ENCODE results near the gene ERBB4. TPM values are rescaled to one million over a fixed set of nuclear protein-coding genes. Genes with fewer than 3 reads are reported as not detected.

Gene ERBB4
- total RNA-seq, 1 donor from 2014 or later, result 10.2 TPM

GRCh38 chr2:211986313-211986712, 552.3 kb downstream of the ERBB4 start:
- H3K27ac Mint-ChIP-seq (ENCODE audit: unreplicated experiment), result no peak overlapping the region
- H3K4me3 Mint-ChIP-seq, result no peak overlapping the region
- peaks cover 9% of the 10 kb centered on the region for H3K4me1 Mint-ChIP-seq
- DNase-seq (ENCODE audit: low read depth, low spot score), result no peak
- peaks cover 7% of the 10 kb centered on the region for H3K9me3 Mint-ChIP-seq
- no peaks in the 10 kb centered on the region for H3K36me3 Mint-ChIP-seq (ENCODE audit: low read depth)
- no peaks in the 10 kb centered on the region for H3K27me3 Mint-ChIP-seq (ENCODE audit: low read depth)
- TF ChIP-seq CTCF (conservative IDR thresholded peaks at IDR 0.05), result no peak

DNA sequence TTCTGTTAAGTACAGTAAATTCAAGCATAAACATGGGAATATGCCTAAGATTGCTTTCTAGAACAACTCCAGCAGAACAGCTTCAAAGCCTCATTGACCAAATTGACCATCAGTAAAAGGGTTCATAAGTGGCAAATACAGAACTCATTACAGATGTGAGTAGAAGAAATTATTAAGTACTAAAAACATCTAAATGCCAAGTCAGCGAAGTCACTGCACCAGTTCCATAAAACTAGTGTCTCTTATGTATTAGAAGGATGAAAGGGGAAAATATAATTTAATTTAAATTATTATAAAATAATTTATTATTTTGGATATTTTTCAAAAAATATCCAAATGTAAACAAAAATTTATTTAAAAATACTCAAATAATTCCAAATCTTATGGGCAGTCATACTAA, 553.2 kb downstream of the ERBB4 start:
- Mint-ChIP-seq H3K4me1 (peaks cover 9% of the 10 kb centered on the region), H3K27me3 (ENCODE audit: low read depth) (no peaks in the 10 kb centered on the region), H3K36me3 (ENCODE audit: low read depth) (no peaks in the 10 kb centered on the region), H3K4me3 (no peak overlapping the region), H3K27ac (ENCODE audit: unreplicated experiment) (no peak overlapping the region), H3K9me3 (peaks cover 7% of the 10 kb centered on the region)
- no peak for TF ChIP-seq CTCF (conservative IDR thresholded peaks at IDR 0.05)
- DNase-seq (ENCODE audit: low read depth, low spot score), result no peak

DNA sequence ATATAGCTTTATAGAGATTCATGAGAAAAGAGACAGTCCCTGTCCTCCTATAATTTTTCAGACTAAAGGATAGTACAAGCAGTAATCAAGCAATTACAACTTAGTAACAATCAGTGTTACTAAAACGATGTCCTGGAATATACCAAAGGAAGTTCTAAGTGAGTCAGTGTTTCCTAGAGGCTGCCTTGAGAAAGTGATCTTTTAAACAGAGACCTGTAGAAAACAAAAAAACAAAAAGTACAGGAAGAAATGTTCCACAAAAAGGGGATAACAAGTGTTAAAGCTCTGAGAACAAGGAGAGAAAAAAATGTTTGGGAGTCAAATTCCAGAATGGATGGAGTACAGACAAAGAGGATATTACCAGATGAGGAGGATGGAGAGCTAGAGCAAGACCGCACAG, 556.4 kb downstream of the ERBB4 start:
- TF ChIP-seq CTCF (conservative IDR thresholded peaks at IDR 0.05), result no peak
- no peak for DNase-seq (ENCODE audit: low read depth, low spot score)
- no peak overlapping the region for H3K27ac Mint-ChIP-seq (ENCODE audit: unreplicated experiment)
- H3K4me3 Mint-ChIP-seq, result no peak overlapping the region
- H3K36me3 Mint-ChIP-seq (ENCODE audit: low read depth), result no peaks in the 10 kb centered on the region
- peaks cover 7% of the 10 kb centered on the region for H3K9me3 Mint-ChIP-seq
- H3K4me1 Mint-ChIP-seq, result peaks cover 9% of the 10 kb centered on the region
- H3K27me3 Mint-ChIP-seq (ENCODE audit: low read depth), result no peaks in the 10 kb centered on the region

- Mint-ChIP-seq H3K27me3 (ENCODE audit: low read depth) (no peaks in the 10 kb centered on the region), H3K9me3 (peaks cover 7% of the 10 kb centered on the region), H3K27ac (ENCODE audit: unreplicated experiment) (no peak overlapping the region), H3K4me1 (peaks cover 9% of the 10 kb centered on the region), H3K4me3 (no peak overlapping the region), H3K36me3 (ENCODE audit: low read depth) (no peaks in the 10 kb centered on the region)
- no peak for DNase-seq (ENCODE audit: low read depth, low spot score)
- no peak for TF ChIP-seq CTCF (conservative IDR thresholded peaks at IDR 0.05)
Observed at GRCh38 chr2:211981451-211981850, 557.2 kb downstream of the ERBB4 start.

DNA sequence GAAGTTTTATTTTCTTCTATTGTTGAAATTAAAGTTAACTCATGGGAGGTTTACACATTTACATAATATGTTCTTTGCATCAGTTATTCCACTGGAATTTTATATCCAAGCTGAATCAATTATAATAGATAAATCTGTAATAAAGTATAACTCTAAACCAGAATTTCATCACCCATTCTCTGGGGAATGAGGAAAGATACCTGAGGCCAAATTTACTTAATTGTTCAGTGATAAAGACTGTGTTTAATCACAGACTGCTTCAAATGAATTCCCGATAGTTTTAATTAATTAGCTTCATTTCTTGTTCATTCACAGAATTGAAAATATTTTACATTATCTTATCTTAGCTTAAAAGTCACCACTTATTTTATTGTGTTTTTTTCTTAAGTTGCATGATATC, 562.5 kb downstream of the ERBB4 start:
- Mint-ChIP-seq H3K27ac (ENCODE audit: unreplicated experiment) (no peak overlapping the region), H3K9me3 (peaks cover 11% of the 10 kb centered on the region), H3K4me3 (no peak overlapping the region), H3K27me3 (ENCODE audit: low read depth) (no peaks in the 10 kb centered on the region), H3K36me3 (ENCODE audit: low read depth) (peaks cover 7% of the 10 kb centered on the region), H3K4me1 (no peaks in the 10 kb centered on the region)
- DNase-seq (ENCODE audit: low read depth, low spot score), result no peak
- no peak for TF ChIP-seq CTCF (conservative IDR thresholded peaks at IDR 0.05)

DNA sequence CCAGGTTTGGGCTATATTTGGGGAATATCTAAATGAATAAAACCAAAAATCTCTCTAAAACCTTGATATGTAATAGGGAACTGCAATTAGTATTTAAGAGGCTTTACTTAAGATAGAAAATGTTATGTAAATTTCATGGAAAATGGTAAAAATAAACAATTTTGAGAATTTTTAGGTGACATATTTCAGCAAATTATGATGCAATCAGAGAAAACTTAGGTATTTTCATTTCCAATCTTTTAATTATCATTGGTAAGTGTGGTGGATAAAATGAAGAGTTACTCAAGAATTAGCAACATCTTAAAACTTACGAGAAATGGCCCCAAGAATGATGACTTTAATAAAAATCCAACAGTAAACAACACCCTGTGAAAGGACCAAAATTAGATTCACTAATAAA, 571.4 kb downstream of the ERBB4 start:
- no peaks in the 10 kb centered on the region for H3K4me1 Mint-ChIP-seq
- no peaks in the 10 kb centered on the region for H3K27me3 Mint-ChIP-seq (ENCODE audit: low read depth)
- peaks cover 1% of the 10 kb centered on the region for H3K36me3 Mint-ChIP-seq (ENCODE audit: low read depth)
- H3K9me3 Mint-ChIP-seq, result peaks cover 12% of the 10 kb centered on the region
- no peak overlapping the region for H3K27ac Mint-ChIP-seq (ENCODE audit: unreplicated experiment)
- DNase-seq (ENCODE audit: low read depth, low spot score), result no peak
- TF ChIP-seq CTCF (conservative IDR thresholded peaks at IDR 0.05), result no peak
- H3K4me3 Mint-ChIP-seq, result no peak overlapping the region
